Endothelial cell of umbilical vein (primary cell): Measurements from ENCODE around the gene GDF2.

Experiments used
- CTCF ChIP-seq, 2 donors: IDR thresholded peaks; 1 replicate in 1 of 2; 2 replicates in 1 of 2; pipeline ENCODE4 v1.5.1; 2011; ENCODE audit warnings: low read length in 2 of 2, mild to moderate bottlenecking in 2 of 2, moderate library complexity in 2 of 2, control low read depth in 1 of 2, inconsistent platforms in 1 of 2, low read depth in 1 of 2; ENCODE audit not compliant: insufficient read depth in 1 of 2; ENCODE audit errors: extremely low read depth in 1 of 2
- EZH2 ChIP-seq: IDR thresholded peaks from 2 replicates; pipeline ENCODE4 v1.6.1; 2012; ENCODE audit warnings: borderline replicate concordance, low read depth, mild to moderate bottlenecking, moderate library complexity, low read length, inconsistent platforms; ENCODE audit not compliant: severe bottlenecking
- GATA2 ChIP-seq: IDR thresholded peaks from 2 replicates; pipeline ENCODE4 v1.7.0; 2011; ENCODE audit warnings: low read depth, mild to moderate bottlenecking, moderate library complexity, mixed read lengths, low read length; ENCODE audit not compliant: insufficient read length, insufficient read depth
- JUN ChIP-seq: IDR thresholded peaks from 2 replicates; pipeline ENCODE4 v1.6.1; 2011; ENCODE audit warnings: borderline replicate concordance, low read depth; ENCODE audit not compliant: insufficient read length, insufficient read depth
- MAX ChIP-seq: IDR thresholded peaks from 2 replicates; pipeline ENCODE4 v1.6.1; 2011; ENCODE audit not compliant: insufficient read depth, insufficient read length
- POLR2A ChIP-seq: IDR thresholded peaks from 2 replicates; pipeline ENCODE4 v1.6.1; 2012; ENCODE audit warnings: low read depth, mild to moderate bottlenecking, control low read depth, low read length
- POLR2AphosphoS5 ChIP-seq: IDR thresholded peaks from 2 replicates; pipeline ENCODE4 v1.6.1; 2012; ENCODE audit warnings: low read depth, mild to moderate bottlenecking, control low read depth, low read length, moderate library complexity; ENCODE audit not compliant: insufficient read depth

- TF ChIP-seq CTCF (IDR thresholded peaks at IDR 0.05; ENCODE audit: extremely low read depth in 1 of 2, insufficient read depth in 1 of 2, low read depth in 1 of 2, low read length in 2 of 2) (no peak), POLR2A (no peak), POLR2AphosphoS5 (no peak), EZH2 (no peak), MAX (no peak), GATA2 (no peak), JUN (no peak)
These were observed 33.2 kb upstream of the GDF2 start for GRCh38 chr10:47288916-47289495.
